ENCODE data around the gene BAG5.
"Not testable (repeated sequence)": the region's sequence is repeated elsewhere in the genome, so short reads cannot be mapped to it uniquely, and the experiment has no call there.

The BAG5 gene

GRCh38 chr14:103521951-103522563 lies 40.4 kb downstream of the BAG5 start:
- DNase-seq: peak; percentile 42

DNA sequence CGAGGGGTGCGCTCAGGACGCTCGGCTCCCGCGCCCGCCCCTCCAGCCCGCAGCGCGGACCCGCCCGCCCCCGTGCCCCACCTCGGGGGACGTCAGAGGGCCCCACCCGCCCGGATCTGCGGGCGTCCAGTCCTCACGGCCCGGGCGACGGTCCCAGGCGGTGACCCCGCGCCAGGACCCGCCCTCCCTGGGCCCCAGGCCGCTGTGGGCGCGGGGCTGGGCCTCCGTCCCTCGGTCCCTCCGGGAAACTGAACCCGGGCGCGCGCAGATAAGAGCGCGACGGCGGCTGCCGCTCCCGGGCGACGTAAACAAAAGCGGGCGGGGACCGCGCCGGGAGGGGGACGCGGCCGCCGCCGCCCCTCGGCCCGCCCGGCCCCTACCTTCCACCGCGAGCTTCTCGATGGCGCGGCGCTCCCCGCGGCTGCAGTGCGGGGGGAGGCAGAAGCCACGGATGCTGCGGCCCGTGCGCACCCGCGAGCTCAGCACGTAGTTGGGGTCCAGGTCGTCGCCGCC lies 41.0 kb downstream of the BAG5 start:
- no peak for DNase-seq

- DNase-seq: peak; percentile 85
Measured at GRCh38 chr14:103520657-103521437, 41.6 kb downstream of the BAG5 start.

DNA sequence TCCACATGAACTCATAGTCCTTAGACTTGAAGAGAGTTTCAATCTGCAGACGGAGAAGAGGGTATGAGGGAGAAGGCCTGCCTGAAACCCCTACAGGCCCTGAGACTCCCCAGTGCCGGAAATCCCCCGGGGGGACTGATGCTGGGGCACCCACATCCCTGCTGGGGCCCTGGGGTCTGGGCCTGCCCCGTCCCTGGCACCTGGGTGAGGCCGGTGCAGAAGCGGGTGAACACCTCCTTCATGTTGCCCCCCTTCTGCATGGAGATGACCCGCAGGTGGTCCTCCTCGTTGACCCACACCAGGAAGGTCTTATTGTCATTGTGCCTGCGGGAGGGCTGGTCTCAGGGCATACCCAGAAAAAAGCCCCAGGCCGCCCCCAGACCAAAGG lies 42.2 kb downstream of the BAG5 start:
- DNase-seq: no peak

- peak; percentile 43 for DNase-seq
Measured at GRCh38 chr14:103519837-103520212, 42.6 kb downstream of the BAG5 start.

- DNase-seq: no peak
Measured at GRCh38 chr14:103519043-103519836, 43.2 kb downstream of the BAG5 start.

DNA sequence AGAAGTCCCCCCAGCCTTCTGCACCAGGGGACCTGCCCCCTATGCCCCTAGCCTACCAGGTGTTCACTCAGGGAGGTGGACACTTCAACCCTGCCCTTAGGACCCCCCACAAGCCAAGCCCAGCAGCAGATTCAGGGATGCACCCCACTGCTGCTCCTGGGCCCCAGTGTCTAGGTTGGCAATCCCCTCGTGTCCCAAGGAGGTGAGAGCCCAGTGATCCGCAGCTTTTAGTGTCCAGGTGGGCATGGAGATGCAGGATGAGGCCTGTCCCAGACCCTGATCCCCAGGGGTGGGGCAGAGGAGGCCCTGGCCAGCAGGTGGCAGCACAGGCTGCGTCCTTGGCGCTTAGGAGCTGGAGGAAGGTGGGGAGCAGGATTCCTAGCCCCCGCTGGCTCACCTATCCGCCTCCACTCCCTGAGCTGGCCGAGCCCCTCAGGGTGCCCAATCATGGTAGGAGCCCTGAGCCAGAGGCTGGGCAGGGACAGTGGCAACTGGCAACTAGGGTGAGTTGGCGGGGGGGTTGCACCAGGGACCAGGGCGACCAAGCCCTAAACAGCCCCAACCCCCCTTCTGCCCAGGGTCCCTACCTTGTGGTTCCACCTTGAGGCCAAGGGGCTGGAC lies 43.9 kb downstream of the BAG5 start:
- DNase-seq: peak; percentile 53

GRCh38 chr14:103517721-103518421 lies 44.6 kb downstream of the BAG5 start:
- peak; percentile 49 for DNase-seq

GRCh38 chr14:103517174-103517566 lies 45.3 kb downstream of the BAG5 start:
- DNase-seq: no peak

GRCh38 chr14:103516426-103517173 lies 45.9 kb downstream of the BAG5 start:
- DNase-seq: no peak

DNA sequence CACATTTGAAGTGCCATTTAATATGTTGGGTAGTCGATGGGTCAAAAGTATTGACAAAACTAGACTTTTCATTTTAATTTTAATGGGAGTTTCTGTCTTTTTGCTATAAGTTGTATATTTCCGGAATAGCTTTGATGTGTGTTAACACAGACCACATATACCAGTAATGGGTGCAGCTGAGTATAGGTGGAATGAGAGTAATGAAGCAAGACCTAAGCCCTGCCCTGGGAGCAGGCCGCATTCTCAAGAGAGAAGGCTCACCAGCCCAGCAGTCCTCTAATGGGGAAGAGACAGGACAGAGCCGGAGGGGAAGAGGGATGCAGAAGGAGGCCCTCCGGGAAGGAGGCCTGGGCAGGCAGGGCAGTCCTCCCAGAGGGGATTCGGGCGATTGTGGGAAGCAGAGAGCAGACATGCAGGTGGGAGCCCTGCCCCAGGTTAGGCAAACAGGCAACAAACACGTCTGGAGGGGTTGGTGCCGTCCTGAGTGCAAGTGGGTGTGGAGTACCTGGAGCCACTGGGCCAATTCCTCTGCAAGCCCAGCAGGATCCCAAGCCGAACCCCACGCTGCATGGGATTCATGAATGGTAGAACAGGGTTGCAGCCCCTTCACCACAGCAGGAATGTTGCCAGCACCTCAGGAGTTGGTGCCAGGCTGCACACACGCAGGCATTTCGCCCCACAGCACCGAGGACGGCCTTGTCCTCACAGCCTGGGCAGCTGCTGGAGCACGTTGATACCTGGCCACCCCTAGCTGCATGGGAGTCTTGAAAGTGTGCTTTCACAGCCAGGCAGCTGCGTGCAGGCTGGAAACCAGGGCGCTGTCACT lies 47.6 kb downstream of the BAG5 start:
- DNase-seq: no peak

DNA sequence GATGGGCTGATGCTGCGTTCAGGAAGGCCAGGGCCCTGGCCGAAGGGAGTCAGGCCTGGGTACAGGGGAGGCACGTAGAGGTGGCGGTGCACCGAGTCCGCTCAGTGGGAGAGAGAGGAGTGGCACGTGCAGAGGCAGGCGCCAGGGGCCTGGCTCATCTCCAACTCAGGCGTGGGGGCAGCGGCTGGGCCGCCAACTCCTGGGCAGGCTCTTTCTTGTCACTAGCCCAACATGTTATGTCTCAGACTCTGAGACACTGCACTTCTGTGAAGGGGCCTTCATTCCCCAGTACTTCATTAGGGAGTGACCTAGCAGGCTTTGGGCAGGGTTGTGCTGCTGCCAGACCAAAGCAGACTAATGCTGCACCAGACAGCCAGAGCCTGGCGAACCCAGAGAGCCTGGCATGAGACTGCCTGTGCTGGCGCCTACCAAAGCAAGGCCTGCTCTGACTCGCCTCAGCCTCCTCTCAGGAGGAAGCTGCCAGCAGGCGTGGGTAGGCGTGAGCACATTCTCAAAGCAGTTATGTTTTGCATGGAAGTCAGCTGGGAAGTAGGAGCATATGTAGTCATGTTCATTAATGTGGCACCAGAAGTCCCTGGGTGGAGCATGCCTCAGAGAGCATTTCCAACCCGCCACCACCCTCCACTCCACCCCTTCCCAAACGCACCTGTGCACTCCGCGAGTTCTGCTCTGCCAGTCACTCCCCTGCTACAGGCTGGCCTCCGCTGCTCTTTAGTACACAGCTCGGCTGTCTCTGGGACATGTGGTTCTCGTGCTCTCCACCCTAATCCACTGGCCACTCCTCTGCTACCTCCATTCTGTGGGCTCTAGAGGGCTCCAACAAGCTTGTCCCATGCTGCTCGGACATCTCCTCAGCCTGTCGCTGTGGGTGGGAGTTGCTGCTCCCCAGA lies 49.5 kb downstream of the BAG5 start:
- DNase-seq: no peak

DNA sequence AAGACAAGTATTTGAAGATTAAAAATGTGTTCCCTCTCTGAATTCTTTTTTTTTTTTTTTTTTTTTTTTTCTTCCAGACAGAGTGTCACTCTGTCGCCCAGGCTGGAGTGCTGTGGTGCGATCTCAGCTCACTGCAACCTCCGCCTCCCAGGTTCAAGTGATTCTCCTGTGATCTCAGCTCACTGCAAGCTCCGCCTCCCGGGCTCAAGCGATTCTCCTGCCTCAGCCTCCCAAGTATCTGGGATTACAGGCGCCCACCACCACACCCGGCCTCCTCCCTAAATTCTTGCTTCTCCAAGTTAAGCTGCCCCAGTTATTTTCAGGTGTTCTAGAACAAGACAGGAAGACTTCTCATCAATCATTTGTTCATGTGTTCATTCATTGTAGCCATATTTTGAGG lies 50.3 kb downstream of the BAG5 start:
- not testable (repeated sequence) for DNase-seq

DNA sequence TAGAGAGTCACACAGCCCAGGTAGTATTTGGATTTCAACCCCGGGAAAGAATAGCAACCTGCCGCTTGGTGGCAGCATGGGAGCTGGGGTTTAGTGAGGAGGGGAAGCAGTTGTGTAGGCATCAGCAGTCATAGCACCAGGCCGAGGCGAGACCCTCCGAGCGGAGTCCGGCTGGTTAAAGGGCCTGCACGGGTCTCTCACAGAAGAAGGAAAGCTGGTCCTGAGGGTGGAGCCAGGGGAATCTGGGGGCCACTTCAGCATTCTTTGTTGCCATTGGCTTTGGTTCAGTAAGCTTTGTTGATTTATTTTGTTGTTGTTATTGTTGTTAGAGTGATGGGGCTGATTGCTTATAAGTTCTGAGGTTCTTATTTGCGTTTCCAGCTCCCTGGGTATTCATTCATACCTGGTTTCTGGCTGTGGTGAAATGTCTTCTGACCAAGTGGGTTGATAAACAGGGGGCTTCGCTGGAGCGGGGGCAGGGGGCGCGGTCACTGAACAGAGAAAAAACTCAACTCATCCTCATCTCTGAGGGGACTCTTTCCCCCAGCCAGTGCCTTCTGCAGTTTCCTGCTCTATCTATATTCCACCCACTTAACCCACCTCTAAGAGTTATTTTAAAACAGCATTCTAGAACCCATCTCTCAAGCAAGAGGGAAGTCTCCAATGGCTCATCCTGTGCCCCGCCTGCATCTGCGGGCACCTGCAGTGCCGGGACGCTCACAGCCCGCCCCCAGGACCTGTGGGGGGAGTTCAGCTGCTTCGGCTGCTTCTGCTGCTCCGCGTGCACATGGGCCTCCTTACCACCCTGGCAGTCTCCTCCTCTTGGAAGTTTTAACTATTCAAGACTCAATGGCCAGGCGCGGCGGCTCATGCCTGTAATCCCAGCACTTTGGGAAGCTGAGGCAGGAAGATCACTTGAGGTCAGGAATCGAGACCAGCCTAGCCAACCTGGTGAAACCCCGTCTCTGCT lies 51.4 kb downstream of the BAG5 start:
- no peak for DNase-seq

- DNase-seq: no peak
Measured at GRCh38 chr14:103509864-103510723, 52.4 kb downstream of the BAG5 start.

GRCh38 chr14:103508521-103509329 lies 53.7 kb downstream of the BAG5 start:
- no peak for DNase-seq

DNA sequence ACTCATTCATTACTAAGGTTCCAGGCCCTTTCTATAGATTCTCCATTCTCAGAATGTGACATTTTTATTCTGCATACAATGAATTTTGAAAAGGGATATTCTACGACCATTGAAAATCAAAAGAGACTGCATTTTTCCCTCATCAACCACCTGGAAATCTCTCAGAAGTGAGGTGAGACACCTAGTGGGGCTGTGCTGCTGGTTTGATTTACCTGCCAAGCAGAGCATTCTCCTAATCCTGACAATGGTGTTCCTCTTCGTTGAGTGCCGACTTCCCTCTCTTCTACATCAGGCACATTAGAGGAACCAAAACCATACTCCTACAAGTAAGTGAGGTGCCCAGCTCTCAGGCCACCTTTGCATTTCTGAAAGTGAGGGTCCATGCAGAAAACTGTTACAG lies 54.7 kb downstream of the BAG5 start:
- DNase-seq: no peak

Data from left hindlimb (tissue), 1 donor.